ENCODE measurements around the gene IRX1.

DNA sequence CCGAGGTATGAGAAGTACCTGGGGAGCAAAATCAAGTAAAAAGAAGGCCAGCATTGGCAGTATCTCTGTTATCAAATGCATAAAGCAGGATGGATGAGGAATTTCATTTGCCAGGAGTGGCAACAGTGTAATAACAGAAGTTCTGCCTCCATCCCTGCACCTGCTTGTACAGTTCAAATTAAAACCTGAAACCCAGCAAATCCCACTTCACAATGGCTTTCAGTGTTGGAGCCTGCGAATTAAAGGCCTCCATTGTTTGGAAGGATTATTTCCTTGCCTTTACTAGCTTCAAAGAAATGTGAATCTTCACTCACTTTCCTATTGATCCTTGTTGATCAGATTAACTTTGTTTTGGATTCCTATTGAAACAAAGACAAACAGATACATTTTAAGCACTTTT lies 31.5 kb upstream of the IRX1 start:
- no peak for TF ChIP-seq CTCF (IDR thresholded peaks at IDR 0.05; ENCODE audit: low read depth, low read length, missing input control)
- TF ChIP-seq YY1 (IDR thresholded peaks at IDR 0.05), result no peak
- TF ChIP-seq JUND (IDR thresholded peaks at IDR 0.05), result no peak
- TF ChIP-seq, protein P1, sequence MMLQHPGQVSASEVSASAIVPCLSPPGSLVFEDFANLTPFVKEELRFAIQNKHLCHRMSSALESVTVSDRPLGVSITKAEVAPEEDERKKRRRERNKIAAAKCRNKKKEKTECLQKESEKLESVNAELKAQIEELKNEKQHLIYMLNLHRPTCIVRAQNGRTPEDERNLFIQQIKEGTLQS (IDR thresholded peaks at IDR 0.05), result no peak
- TF ChIP-seq MAX (IDR thresholded peaks at IDR 0.05), result no peak
- TF ChIP-seq, protein P2, sequence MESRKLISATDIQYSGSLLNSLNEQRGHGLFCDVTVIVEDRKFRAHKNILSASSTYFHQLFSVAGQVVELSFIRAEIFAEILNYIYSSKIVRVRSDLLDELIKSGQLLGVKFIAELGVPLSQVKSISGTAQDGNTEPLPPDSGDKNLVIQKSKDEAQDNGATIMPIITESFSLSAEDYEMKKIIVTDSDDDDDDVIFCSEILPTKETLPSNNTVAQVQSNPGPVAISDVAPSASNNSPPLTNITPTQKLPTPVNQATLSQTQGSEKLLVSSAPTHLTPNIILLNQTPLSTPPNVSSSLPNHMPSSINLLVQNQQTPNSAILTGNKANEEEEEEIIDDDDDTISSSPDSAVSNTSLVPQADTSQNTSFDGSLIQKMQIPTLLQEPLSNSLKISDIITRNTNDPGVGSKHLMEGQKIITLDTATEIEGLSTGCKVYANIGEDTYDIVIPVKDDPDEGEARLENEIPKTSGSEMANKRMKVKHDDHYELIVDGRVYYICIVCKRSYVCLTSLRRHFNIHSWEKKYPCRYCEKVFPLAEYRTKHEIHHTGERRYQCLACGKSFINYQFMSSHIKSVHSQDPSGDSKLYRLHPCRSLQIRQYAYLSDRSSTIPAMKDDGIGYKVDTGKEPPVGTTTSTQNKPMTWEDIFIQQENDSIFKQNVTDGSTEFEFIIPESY (IDR thresholded peaks at IDR 0.05), result no peak
